ENCODE data around the gene NLRP12.
"Not testable (repeated sequence)": the region's sequence is repeated elsewhere in the genome, so short reads cannot be mapped to it uniquely, and the experiment has no call there.

NLRP12 gene

DNA sequence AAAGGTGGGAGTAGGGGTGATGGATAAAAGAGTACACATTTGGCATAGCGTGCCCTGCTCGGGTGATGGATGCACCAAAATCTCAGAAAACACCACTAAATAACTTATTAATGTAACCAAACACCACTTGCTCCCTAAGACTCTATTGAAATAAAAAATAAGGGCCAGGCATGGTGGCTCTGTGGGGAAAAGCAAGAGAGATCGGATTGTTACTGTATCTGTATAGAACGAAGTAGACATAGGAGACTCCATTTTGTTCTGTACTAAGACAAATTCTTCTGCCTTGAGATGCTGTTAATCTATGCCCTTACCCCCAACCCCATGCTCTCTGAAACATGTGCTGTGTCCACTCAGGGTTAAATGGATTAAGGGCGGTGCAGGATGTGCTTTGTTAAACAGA is 14.3 kb upstream of the NLRP12 start:
- not testable (repeated sequence) for DNase-seq (ENCODE audit: low read depth)

DNA sequence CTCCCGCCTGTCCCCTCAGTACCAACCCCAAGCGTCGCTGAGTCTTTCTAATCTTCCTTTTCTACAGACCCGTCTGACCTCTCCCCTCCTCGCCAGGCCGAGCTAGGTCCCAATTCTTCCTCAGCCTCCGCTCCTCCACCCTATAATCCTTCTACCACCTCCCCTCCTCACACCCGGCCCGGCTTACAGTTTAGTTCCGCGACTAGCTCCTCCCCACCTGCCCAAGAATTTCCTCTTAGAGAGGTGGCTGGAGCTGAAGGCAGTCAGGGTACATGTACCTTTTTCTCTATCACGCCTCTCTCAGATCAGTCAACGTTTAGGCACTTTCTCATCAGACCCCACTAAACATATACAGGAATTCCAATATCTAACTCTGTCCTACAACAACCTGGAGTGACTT is 8.7 kb upstream of the NLRP12 start:
- DNase-seq (ENCODE audit: low read depth) = not testable (repeated sequence)

DNA sequence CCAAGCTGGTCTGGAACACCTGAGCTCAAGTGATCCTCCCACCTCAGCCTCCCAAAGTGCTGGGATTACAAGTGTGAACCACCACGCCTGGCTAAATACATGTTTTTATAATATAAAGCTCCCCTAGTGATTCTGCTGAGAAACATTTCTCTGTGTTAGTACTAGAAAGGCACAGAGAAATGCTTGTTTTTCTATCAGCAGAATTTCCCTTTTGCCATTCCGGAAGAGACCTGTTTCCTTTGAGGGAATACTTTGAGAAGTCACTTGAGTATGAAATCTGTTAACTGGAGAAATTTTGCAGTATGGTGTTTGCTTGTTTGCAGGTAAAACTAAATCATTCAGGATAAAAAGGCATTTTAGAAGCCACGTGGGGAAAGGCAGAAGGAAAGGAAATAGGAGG is 4.4 kb upstream of the NLRP12 start:
- no peak for DNase-seq (ENCODE audit: low read depth)

DNA sequence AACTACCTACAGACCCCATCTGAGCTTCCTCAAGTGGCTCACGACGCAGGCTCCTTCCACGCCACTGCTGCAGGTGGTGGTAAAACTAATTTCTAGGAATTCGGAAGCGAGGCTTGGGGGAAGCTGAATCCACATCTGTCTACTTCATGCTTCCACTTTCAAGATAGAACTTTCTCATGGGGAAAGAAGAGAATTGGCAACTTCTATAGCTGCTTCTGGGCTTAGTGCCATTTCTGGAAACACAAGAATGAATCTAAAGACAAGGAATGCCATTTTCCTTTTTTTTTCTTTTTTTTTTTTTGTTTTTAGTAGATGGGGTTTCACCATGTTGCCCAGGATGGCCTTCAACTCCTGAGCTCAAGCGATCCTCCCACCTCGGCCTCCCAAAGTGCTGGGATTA is 2.8 kb upstream of the NLRP12 start:
- no peak for DNase-seq (ENCODE audit: low read depth)

DNA sequence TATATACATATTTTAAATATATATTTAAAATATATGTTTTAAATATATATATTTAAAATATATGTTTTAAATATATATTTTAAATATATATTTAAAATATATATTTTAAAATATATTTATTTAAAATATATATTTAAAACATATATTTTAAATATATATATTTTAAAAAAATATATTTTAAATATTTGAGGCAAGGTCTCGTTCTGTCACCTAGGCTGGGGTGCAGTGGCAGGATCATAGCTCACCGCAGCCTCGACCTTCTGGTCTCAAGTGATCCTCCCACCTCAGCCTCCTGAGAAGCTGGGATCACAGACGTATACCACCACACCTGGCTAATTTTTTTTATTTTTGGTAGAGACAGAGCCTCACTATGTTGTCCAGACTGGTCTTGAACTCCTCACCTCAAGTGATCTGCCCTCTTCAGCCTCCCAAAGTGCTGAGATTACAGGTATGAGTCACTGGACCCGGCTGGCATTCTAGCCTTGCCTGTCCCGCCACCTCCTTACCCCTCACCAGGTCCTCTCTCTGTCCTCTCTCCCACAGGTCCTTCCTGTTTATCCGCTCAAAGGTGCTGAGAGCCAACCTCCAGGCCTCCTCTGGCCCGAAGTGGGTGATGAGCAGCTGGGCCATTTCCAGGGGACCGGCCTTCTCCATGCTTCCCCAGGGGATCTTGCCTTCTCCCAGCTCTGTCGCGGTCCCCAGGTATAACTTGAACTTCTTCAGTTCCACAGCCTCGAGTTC is 564 bp downstream of the NLRP12 start:
- DNase-seq (ENCODE audit: low read depth) = no peak

DNA sequence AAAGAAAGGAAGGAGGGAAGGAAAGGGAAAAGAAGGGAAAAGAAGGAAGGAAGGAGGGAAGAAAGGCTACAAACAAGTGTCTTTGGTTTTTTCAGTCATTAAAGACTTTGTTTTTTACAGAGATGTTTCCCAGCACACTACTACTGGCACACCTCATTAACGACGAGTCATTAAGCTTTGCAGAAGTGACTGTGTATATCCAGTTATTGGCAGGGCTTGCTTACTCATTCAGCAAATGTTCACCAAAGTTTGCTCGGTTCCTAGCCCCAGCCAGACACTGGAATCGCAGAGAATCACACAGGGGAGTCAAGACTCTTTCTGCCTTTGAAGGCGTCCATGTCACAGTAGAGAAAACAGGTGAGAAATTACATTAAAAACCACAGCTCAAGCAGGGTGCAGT is 4.3 kb downstream of the NLRP12 start:
- no peak for DNase-seq (ENCODE audit: low read depth)

DNA sequence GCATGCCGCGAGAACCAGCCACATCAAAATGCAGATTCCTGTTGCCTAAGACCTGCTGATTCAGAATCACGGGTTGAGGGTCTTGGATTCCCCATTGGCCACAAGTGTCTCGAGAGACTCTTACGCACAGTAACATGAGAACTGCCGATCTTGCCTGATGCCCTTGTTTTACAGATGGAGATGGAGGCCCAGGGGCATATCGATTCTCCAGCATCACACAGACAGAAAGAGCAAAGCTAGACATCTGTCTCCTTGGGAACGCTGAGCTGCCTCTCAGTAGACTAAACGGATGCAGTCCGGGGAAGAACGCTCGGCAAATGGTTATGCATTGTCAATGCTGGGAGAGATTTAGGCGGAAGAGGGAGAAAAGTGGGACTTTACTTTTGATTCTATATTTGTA is 5.4 kb downstream of the NLRP12 start:
- no peak for DNase-seq (ENCODE audit: low read depth)

DNA sequence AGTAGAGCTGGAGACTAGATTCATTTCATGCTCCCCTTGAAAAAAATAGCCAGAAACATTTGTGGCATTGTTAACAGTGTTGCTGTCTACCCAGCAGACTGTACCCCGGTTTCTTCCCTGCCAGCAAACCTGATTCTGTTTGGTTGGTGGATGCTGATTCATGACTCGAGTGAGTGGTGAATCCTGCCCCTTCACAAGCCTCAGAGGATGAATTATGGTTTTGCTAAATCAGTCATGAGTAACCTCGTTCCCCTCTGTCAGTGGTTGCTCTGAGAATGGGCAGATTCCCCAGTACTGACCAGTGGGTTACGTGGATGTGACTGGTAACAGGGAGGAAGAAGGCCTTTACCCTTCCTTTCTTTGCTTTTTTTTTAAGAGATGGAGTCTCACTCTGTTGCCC is 10.1 kb downstream of the NLRP12 start:
- no peak for DNase-seq (ENCODE audit: low read depth)

DNA sequence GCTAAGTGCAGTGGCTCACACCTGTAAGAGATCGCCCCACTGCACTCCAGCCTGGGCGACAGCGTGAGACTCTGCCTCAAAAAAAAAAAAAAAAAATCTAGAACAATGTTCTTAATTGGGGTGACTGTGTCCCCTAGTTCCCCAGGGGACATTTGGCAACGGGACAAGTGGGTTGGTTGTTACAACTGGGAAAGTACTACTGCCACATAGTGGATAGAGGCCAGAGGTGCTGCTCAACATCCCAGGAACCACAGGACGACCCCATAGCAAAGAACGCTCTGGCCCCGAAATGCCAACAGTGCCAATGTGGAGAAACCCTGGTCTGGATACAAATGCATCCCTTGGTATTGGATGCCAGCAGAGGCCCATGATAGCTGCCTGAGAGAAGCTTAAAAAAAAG is 11.8 kb downstream of the NLRP12 start:
- no peak for DNase-seq (ENCODE audit: low read depth)

DNA sequence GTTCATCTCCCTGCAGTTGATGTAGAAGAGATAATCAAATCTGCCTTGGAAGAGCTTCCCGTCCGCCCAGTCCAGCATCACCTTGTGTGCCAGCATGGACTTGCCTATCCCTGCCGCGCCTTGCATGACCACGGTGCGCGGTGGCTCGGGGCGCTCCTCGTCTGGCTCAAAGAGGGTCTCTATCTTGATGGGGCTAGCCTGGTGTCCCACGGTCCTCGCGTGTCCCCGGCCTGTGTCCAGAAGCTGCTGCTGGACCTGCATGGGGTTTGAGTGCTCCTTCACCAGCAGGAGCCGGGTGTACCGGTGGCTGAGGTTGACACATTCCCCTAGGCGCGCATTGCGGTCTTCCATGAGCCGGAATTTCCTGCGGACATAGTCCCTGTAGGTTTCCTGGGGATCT is 13.2 kb downstream of the NLRP12 start:
- DNase-seq (ENCODE audit: low read depth) = no peak

DNA sequence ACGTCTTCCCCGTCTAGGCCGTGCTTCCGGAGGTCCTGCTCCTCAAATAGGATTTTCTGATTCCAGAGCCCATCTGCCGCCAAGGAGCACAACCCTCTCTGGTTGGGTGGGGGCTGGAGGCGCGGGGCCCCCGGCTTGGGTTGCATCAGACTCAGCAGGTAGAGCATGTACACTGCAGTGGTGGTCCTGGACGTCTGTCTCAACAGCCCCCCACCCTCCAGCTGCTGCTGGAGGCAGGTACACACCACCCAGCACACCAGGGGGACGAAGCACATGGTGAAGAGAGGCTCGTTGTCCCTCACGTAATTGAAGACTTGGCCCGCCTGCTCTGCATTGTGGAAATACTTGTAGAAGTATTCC is 13.9 kb downstream of the NLRP12 start:
- DNase-seq (ENCODE audit: low read depth) = no peak

DNA sequence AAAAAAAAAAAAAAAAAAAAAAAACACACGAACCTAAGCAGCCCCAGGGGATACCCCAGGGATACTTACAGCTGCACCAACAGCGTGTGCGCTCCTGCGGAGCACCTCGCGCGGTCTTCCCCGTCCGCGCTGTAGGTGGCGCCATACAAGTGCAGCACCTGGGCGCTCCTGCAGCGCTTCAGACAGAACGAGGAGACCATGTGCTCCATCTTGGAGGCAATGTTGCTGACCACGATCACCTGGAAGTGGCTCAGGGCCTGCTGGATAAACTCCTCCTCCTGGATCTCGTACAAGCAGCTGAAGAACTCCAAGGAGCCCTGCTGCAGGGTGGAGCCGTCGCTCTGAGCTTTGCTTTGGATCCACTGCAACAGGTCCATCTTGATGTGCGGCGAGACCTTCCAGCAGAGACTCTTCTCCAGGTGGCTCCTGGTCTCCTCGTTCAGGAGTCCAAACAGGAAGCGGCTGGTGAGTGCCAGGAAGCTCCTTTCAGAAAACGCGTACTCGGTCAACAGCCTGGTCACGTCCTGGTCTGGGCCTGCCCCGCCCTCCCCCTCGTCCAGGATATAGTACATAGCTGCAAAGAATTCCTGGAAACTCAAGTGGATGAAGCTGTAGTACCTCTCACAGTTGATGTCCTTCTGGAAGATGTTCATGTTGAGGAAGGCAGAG is 14.5 kb downstream of the NLRP12 start:
- DNase-seq (ENCODE audit: low read depth) = no peak

DNA sequence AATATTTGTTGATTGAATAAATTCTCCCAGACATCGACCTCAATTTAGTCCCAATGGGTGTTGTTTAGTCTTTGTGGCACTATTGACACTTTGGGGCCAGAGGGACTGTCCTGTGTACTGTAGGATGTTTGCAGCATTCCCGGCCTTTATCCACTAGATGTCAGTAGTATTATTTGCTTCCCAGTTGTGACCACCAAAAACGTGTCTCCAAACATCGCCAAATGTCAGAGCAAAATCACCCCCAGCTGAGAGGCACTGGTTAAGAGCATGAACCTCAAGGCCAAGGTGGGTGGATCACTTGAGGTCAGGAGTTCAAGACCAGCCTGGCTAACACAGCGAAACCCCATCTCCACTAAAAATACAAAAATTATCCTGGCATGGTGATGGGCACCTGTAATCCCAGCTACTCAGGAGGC is 15.4 kb downstream of the NLRP12 start:
- DNase-seq (ENCODE audit: low read depth) = no peak

DNA sequence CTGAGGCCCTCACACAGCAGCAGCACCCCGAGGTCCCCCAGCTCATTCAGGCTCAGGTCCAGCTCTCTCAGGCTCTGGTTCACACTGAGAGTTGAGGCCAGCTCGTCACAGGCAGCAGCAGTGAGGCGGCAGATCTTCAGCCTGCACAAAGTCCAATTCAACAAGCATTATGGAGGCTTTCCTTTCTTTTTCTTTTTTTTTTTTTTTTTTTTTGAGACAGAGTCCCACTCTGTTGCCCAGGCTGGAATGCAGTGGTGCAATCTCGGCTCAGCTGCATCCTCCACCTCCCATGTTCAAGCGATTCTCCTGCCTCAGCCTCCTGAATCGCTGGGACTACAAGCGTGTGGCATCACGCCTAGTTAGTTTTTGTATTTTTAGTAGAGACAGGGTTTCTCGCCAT is 22.9 kb downstream of the NLRP12 start:
- no peak for DNase-seq (ENCODE audit: low read depth)

DNA sequence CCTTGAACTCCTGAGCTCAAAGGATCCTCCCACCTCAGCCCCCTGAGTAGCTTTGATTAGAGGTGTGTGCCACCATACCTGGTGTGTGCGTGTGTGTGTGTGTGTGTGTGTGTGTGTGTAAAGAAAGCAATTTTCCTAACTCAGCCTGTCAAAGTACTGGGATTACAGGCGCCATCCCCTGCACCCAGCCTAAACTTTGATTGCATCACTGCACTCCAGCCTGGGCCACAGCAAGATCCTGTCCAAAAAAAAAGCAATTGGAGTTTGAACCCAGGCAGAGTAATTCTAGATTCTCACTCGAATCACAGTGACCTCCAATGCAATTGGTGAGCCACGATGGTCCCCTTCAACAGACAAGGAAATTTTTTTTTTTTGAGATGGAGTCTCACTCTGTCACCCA is 29.1 kb downstream of the NLRP12 start:
- DNase-seq (ENCODE audit: low read depth) = no peak

DNA sequence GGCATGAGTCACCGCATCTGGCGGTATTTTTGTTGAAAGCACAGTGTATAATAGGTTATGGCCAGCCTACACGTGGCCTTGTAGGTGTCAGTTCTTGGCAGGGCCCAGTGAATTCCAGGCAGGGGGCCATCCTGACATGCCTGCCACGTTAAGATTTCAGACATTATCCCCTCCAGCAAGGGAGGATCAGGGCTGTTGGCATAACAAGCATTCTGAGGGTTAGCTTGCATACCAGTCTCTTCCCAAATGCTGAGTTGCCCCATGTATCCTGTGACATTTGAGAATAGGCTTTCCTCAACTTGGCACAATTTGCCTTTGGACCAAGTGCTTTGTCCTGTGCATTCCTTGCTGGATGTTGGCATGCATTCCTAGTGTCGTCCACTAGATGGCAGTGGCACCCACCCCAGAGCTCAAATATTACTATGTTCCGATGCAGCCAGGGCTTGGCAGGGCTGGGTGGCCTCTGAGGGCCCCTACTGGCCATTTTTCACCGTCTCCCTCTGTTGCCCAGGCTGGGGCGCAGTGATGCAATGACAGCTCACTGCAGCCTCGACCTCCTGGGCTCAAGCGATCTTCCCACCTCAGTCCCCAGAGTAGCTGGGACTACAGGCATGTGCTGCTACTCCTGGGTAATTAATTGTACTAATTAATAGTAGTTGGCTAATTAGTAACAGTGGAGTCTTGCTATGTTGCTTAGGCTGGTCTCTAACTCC is 31.2 kb downstream of the NLRP12 start:
- peak; percentile 56 for DNase-seq (ENCODE audit: low read depth)

DNA sequence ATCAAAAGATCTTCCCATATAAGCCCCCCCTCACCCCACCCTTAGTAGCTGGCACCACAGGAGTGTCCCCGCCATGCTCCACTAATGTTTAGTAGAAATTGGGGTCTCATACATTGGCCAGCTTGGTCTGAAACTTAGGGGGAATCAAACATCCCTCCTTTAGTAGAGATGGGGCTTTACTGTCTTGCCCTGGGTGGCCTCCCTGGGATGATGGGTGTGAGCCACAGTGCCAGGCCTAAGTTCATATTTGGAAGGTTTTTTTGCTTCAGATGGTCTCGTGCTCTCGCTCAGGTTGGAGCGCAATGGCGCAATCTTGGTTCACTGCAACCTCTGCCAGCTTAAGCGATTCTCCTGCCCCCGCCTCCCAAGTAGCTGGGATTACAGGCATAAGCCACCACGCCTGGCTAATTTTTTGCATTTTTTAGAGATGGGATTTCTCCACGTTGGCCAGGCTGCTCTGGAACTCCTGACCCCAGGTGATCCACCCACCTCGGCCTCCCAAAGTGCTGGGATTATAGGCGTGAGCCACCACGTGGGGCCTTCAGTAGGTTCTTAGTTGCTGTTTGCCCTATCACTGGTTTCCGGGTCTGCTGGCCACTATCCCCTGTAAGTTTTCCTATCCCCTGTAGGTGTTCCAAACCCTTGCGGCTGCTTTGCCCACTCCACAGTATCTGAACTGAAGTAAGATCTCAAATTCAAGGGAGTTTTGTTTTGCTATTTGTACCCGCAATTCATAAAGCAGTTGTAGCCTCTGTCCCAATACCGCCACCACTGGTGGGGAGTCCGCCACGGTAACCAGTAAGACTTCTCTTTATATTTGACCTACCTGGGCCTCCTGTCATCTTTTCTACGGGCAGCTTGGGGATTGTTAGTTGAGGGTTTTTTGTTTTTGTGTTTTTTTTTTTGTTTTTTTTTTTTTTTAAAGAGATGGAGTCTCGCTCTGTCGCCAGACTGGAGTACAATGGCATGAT is 34.1 kb downstream of the NLRP12 start:
- no peak for DNase-seq (ENCODE audit: low read depth)

DNA sequence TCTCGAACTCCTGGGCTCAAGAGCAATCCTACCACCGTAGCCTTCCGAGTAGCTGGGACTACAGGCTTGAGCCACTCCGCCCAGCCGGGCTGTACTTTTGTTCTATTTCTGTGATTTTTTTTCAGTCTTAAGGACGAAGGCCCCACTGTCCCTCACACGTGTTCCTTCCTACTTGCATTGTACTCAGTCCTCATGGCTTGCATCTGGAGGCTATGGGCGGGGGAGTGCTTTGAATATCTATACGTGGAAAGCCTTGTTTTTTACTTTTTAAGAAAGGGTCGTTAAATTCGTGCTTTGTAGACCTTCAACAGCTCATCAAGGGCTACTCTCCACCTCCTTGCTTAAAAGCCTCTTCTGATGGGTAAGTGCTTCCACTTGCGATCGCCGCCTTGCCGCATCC is 36.8 kb downstream of the NLRP12 start:
- DNase-seq (ENCODE audit: low read depth) = no peak

DNA sequence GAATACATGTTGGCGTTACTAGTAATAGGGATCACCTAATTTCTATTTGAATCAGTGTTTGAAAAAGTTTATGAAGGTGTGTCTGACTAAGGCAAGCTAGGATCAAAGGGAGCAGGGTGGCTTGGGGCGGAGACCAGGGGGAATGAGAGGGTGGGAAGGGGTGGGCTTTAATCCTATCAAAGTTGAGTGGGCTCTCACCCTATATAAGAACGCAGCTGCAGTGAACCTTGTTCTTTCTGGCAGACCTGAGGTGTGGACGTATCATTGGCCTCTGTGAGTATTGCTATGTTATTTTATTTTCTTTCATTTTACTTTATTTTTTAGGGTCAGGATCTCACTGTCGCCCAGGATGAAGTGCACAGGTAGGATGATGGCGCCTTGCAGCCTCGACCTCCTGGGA is 37.4 kb downstream of the NLRP12 start:
- DNase-seq (ENCODE audit: low read depth) = no peak

DNA sequence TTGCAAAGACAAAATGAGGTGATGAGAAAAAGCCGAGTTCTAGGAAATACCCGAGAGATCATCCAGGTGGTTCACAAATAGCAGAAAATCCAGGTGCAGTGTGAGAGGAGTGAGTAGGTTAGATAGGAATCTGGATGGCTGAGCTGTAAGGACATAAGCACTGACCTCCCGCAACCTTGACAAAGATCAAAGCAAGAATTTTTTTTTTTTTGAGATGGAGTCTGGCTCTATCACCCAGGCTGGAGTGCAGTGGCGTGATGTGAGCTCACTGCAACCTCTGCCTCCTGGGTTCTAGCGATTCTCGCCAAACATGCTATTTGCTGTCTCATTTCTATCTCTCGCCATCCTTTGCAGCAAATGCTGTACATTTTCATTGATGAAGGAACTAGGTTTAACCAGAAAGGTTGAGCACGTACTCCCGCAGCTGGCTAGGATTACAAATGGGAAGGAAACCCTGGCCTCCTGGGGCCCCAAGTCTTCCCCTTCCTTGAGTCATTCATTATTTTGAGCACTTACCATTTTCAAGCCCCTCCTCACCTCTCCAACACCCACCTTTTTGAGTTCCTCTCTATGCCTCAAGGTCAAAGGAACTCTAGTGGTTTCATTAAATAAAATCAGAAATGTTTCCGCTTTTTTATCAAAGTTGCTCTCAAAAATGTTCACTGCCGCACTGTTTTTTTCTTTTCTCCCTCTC is 38.8 kb downstream of the NLRP12 start:
- no peak for DNase-seq (ENCODE audit: low read depth)

DNA sequence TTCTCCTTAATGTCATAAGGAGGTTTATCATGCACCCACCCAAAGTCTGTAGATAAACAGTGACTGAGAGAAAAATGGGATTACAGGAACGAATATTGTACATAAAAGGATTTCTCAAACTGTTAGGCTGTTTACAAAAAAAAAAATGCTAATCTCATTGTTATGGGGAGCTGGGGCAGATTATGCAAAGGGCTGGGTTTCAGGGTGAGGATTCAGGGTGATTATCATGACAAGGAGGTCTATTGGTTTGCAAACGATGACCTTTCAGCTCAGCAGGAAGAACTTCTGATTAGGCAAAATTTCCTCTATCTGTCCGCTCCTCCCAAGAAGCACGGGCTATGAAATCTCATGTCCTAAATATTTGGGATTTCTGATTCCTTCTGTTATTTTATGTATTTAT is 41.4 kb downstream of the NLRP12 start:
- DNase-seq (ENCODE audit: low read depth) = no peak

DNA sequence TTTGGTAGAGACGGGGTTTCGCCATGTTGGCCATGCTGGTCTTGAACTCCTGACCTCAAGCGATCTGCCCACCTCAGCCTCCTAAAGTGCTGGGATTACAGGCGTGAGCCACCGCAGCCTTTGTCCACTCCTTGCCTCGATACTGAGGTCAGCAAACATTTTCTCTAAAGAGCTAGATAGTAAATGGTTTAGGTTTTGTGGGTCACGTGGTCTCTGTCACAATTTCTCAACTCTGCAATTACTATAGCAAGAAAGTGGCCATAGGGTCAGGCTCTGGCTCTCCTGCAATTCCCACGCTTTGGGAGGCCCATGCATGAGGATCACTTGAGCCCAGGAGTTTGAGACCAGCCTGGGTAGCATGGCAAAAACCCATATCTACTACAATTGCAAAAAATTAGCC is 42.8 kb downstream of the NLRP12 start:
- not testable (repeated sequence) for DNase-seq (ENCODE audit: low read depth)
